Fibroblast of mammary gland (primary cell): Measurements from ENCODE around the gene CMPK2.
A peak's percentile ranks its signal among the peaks of the same experiment; 100 is the strongest.
"Not testable (repeated sequence)": the region's sequence is repeated elsewhere in the genome, so short reads cannot be mapped to it uniquely, and the experiment has no call there.

Source experiments
- DNase-seq: peaks from one replicate; pipeline ENCODE4 v3.0.0-alpha.2; 2010; ENCODE audit warnings: low read depth
- H3K4me3 ChIP-seq: 2 replicates; pipeline ENCODE4 v1.5.1; 2011; ENCODE audit warnings: low read depth, mild to moderate bottlenecking, low read length, moderate library complexity; ENCODE audit not compliant: control insufficient read depth
- TF ChIP-seq, protein P1 (sequence below): conservative IDR thresholded peaks from 2 replicates; pipeline ENCODE4 v1.5.1; 2011; ENCODE audit warnings: low read depth, low read length, inconsistent platforms; ENCODE audit not compliant: control insufficient read depth, insufficient read depth

CMPK2 gene

GRCh38 chr2:6866982-6867381 is 1.3 kb upstream of the CMPK2 start:
- TF ChIP-seq, protein P1, sequence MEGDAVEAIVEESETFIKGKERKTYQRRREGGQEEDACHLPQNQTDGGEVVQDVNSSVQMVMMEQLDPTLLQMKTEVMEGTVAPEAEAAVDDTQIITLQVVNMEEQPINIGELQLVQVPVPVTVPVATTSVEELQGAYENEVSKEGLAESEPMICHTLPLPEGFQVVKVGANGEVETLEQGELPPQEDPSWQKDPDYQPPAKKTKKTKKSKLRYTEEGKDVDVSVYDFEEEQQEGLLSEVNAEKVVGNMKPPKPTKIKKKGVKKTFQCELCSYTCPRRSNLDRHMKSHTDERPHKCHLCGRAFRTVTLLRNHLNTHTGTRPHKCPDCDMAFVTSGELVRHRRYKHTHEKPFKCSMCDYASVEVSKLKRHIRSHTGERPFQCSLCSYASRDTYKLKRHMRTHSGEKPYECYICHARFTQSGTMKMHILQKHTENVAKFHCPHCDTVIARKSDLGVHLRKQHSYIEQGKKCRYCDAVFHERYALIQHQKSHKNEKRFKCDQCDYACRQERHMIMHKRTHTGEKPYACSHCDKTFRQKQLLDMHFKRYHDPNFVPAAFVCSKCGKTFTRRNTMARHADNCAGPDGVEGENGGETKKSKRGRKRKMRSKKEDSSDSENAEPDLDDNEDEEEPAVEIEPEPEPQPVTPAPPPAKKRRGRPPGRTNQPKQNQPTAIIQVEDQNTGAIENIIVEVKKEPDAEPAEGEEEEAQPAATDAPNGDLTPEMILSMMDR: no peak
- no peak for DNase-seq
- no peak overlapping the region for H3K4me3 ChIP-seq

GRCh38 chr2:6866275-6866671 is 566 bp upstream of the CMPK2 start:
- TF ChIP-seq, protein P1: peak; percentile 38
- peak overlapping the region; percentile 43 for H3K4me3 ChIP-seq
- peak; percentile 24 for DNase-seq

- no peak for DNase-seq
- TF ChIP-seq, protein P1: no peak
- no peak overlapping the region for H3K4me3 ChIP-seq
Measured at GRCh38 chr2:6864923-6865345, 773 bp downstream of the CMPK2 start.

GRCh38 chr2:6864231-6864754 is 1.4 kb downstream of the CMPK2 start:
- no peak for DNase-seq
- TF ChIP-seq, protein P1: no peak
- no peak overlapping the region for H3K4me3 ChIP-seq

DNA sequence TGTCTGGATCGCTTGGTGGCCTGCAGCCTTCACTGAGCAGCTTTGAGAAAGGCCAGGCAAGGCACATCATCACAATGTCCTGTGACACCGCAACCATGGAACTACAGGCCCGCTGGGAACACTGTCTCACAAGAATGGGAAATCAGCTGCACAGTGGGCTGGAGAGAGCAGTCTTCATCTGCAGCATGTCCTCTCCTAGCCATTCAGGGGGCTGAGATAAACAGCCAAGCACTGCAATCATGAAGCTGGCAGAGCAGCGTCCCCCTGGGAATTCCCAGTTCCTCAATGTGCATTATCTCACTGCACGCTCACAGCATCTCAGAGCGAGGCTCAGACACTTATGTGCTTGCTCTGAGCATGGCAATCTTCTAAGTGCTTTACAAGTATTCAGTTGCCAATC is 1.9 kb downstream of the CMPK2 start:
- H3K4me3 ChIP-seq: no peak overlapping the region
- TF ChIP-seq, protein P1: no peak
- DNase-seq: no peak

DNA sequence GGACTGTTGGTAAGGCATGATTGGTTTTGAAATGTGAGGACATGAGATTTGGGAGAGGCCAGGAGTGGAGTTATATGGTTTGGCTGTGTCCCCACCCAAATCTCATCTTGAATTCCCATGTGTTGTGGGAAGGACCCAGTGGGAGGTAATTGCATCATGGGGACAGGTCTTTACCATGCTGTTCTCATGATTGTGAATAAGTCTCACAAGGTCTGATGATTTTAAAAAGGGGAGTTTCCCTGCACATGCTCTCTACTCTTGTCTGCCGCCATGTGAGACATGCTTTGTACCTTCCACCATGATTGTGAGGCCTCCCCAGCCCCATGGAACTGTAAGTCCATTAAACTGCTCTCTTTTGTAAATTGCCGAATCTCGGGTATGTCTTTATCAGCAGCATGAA is 5.4 kb downstream of the CMPK2 start:
- no peak overlapping the region for H3K4me3 ChIP-seq
- TF ChIP-seq, protein P1: no peak
- DNase-seq: no peak

DNA sequence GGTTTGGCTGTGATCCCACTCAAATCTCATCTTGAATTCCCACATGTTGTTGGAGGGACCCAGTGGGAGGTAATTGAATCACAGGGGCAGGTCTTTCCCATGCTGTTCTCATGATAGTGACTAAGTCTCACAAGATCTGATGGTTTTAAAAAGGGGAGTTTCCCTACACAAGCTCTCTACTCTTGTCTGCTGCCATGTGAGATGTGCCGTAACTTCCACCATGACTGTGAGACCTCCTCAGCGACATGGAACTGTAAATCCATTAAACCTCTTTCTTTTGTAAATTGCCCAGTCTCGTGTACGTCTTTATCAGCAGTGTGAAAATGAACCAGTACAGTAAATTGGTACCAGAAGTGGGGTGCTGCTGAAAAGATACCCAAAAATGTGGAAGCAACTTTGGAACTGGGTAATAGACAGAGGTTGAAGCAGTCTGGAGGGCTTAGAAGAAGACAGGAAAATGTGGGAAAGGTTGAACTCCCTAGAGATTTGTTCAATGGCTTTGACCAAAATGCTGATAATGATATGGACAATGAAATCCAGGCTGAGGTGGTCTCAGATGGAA is 7.2 kb downstream of the CMPK2 start:
- not testable (repeated sequence) for H3K4me3 ChIP-seq, DNase-seq
